Measurements from ENCODE around the gene PRCC. TPM values are rescaled to one million over a fixed set of nuclear protein-coding genes. Genes with fewer than 3 reads are reported as not detected.
A peak's percentile ranks its signal among the peaks of the same experiment; 100 is the strongest.

PRCC gene
- polyA plus RNA-seq, 3 donors, result 26.7 to 37.1 (median 29.6) TPM

GRCh38 chr1:156743367-156744302, 23.7 kb upstream of the PRCC start:
- no peak for DNase-seq
- H3K36me3 Mint-ChIP-seq, result peaks cover 28 to 41% of the 10 kb centered on the region in 2 donors
- no peak overlapping the region for H3K4me3 Mint-ChIP-seq
- H3K27ac Mint-ChIP-seq, result peak overlapping the region; percentile 33 to 89 (median 80)
- Histone ChIP-seq H3K4me2 (replicated peaks; ENCODE audit: extremely low read depth, low read length, poor library complexity, severe bottlenecking) (no peak overlapping the region), H3K79me2 (ENCODE audit: insufficient read depth, low read length) (peaks cover 62% of the 10 kb centered on the region), H3K9ac (ENCODE audit: insufficient read depth, low read length, poor library complexity, severe bottlenecking) (no peak overlapping the region), H3K4me1 (ENCODE audit: control insufficient read depth in 1 of 2, insufficient read depth in 2 of 2, low read length in 2 of 2) (peaks cover 48 to 57% of the 10 kb centered on the region in 2 donors), H2AFZ (ENCODE audit: insufficient read depth, low read depth, low read length, poor library complexity, severe bottlenecking) (no peak overlapping the region), H3K9me3 (replicated peaks in 1 of 2; ENCODE audit: control insufficient read depth in 1 of 2, insufficient read depth in 1 of 2, low read length in 2 of 2) (no peaks in the 10 kb centered on the region), H3K4me3 (replicated peaks in 1 of 3; ENCODE audit: low read depth in 2 of 3, low read length in 3 of 3) (no peak overlapping the region), H3K36me3 (replicated peaks in 1 of 2; ENCODE audit: control insufficient read depth in 1 of 2, insufficient read depth in 2 of 2, low read length in 2 of 2) (peaks cover 30 to 35% of the 10 kb centered on the region in 2 donors), H4K20me1 (ENCODE audit: insufficient read depth, low read length) (peaks cover 38% of the 10 kb centered on the region), H3K27ac (ENCODE audit: low read depth in 1 of 2, low read length in 2 of 2) (peak overlapping the region; percentile 21 to 54), H3K27me3 (ENCODE audit: control insufficient read depth in 2 of 2, insufficient read depth in 2 of 2, low read length in 2 of 2) (no peaks in the 10 kb centered on the region)
- peaks cover 0 to 2% (median 0%) of the 10 kb centered on the region in 7 donors for H3K9me3 Mint-ChIP-seq
- intact Hi-C loops (cut with micrococcal nuclease), result no loop called here
- no peak for TF ChIP-seq CTCF (IDR thresholded peaks at IDR 0.05)
- 91% methylated on average over 11 of the region's 14 CpGs for WGBS (ENCODE audit: insufficient coverage)
- peaks cover 50% of the 10 kb centered on the region for H3K4me1 Mint-ChIP-seq
- peaks cover 0 to 3% (median 2%) of the 10 kb centered on the region in 3 donors for H3K27me3 Mint-ChIP-seq (ENCODE audit: low read depth in 3 of 3)

- Histone ChIP-seq H3K9me3 (replicated peaks in 1 of 2; ENCODE audit: control insufficient read depth in 1 of 2, insufficient read depth in 1 of 2, low read length in 2 of 2) (no peaks in the 10 kb centered on the region), H3K36me3 (replicated peaks in 1 of 2; ENCODE audit: control insufficient read depth in 1 of 2, insufficient read depth in 2 of 2, low read length in 2 of 2) (peaks cover 30 to 35% of the 10 kb centered on the region in 2 donors), H2AFZ (ENCODE audit: insufficient read depth, low read depth, low read length, poor library complexity, severe bottlenecking) (no peak overlapping the region), H3K27me3 (ENCODE audit: control insufficient read depth in 2 of 2, insufficient read depth in 2 of 2, low read length in 2 of 2) (no peaks in the 10 kb centered on the region), H3K4me1 (ENCODE audit: control insufficient read depth in 1 of 2, insufficient read depth in 2 of 2, low read length in 2 of 2) (peaks cover 55 to 65% of the 10 kb centered on the region in 2 donors), H4K20me1 (ENCODE audit: insufficient read depth, low read length) (peaks cover 41% of the 10 kb centered on the region), H3K9ac (ENCODE audit: insufficient read depth, low read length, poor library complexity, severe bottlenecking) (no peak overlapping the region), H3K79me2 (ENCODE audit: insufficient read depth, low read length) (peaks cover 69% of the 10 kb centered on the region), H3K27ac (ENCODE audit: low read depth in 1 of 2, low read length in 2 of 2) (peak overlapping the region in 1 of 2 donors; percentile 54), H3K4me2 (replicated peaks; ENCODE audit: extremely low read depth, low read length, poor library complexity, severe bottlenecking) (no peak overlapping the region), H3K4me3 (replicated peaks in 1 of 3; ENCODE audit: low read depth in 2 of 3, low read length in 3 of 3) (no peak overlapping the region)
- peaks cover 28 to 41% of the 10 kb centered on the region in 2 donors for H3K36me3 Mint-ChIP-seq
- H3K4me1 Mint-ChIP-seq, result peaks cover 57% of the 10 kb centered on the region
- H3K27me3 Mint-ChIP-seq (ENCODE audit: low read depth in 3 of 3), result peaks cover 0 to 3% (median 2%) of the 10 kb centered on the region in 3 donors
- no CpG with 5 or more reads among the region's 12 CpGs for WGBS (ENCODE audit: insufficient coverage)
- intact Hi-C loops (cut with micrococcal nuclease), result no loop called here
- peak overlapping the region in 5 of 7 donors; percentile 77 to 89 (median 81) for H3K27ac Mint-ChIP-seq
- no peak overlapping the region for H3K4me3 Mint-ChIP-seq
- DNase-seq, result no peak
- H3K9me3 Mint-ChIP-seq, result peaks cover 0 to 2% (median 0%) of the 10 kb centered on the region in 7 donors
- no peak for TF ChIP-seq CTCF (IDR thresholded peaks at IDR 0.05)
Observed at GRCh38 chr1:156744344-156744743, 23.0 kb upstream of the PRCC start.
